Liver (tissue), 9 donors: ENCODE data around the gene GPR12. TPM values are rescaled to one million over a fixed set of nuclear protein-coding genes. Genes with fewer than 3 reads are reported as not detected.

Experiments
- DNase-seq: peaks from one replicate; pipeline ENCODE4 v3.0.0-alpha.2; 2017; ENCODE audit warnings: low spot score
- H3K27ac ChIP-seq, 2 donors: one replicate each; pipeline ENCODE4 v1.7.0; 2013; ENCODE audit warnings: inconsistent platforms in 2 of 2, low read length in 2 of 2, control low read depth in 1 of 2, low read depth in 1 of 2, mild to moderate bottlenecking in 1 of 2
- H3K27me3 ChIP-seq, 4 donors: one replicate each; pipeline versions ENCODE4 v1.6.1 to v1.7.0; 2013; ENCODE audit warnings: low read length in 3 of 4, inconsistent platforms in 1 of 4, mild to moderate bottlenecking in 1 of 4, moderate library complexity in 1 of 4; ENCODE audit not compliant: control insufficient read depth in 4 of 4, insufficient read depth in 4 of 4
- H3K36me3 ChIP-seq, 4 donors: one replicate each; pipeline versions ENCODE4 v1.6.1 to v1.7.0; 2013; ENCODE audit warnings: low read length in 3 of 4, mild to moderate bottlenecking in 3 of 4, low read depth in 1 of 4, moderate library complexity in 1 of 4; ENCODE audit not compliant: control insufficient read depth in 4 of 4, insufficient read depth in 3 of 4
- H3K4me1 ChIP-seq, 4 donors: one replicate each; pipeline versions ENCODE4 v1.6.1 to v1.7.0; 2013; ENCODE audit warnings: low read length in 3 of 4, mild to moderate bottlenecking in 3 of 4, moderate library complexity in 1 of 4; ENCODE audit not compliant: control insufficient read depth in 4 of 4, insufficient read depth in 4 of 4
- H3K4me3 ChIP-seq, 3 donors: one replicate each; pipeline versions ENCODE4 v1.6.1 to v1.7.0; 2013; ENCODE audit warnings: low read length in 3 of 3, control low read depth in 1 of 3, low read depth in 1 of 3, mild to moderate bottlenecking in 1 of 3
- H3K9ac ChIP-seq, 2 donors: one replicate each; pipeline ENCODE4 v1.7.0; 2013; ENCODE audit warnings: low read length in 2 of 2, mild to moderate bottlenecking in 2 of 2, moderate library complexity in 2 of 2, control low read depth in 1 of 2, low read depth in 1 of 2
- H3K9me3 ChIP-seq, 4 donors: one replicate each; pipeline versions ENCODE4 v1.6.1 to v1.7.0; 2013; ENCODE audit warnings: low read length in 3 of 4; ENCODE audit not compliant: control insufficient read depth in 4 of 4
- CTCF ChIP-seq: fragments of 150-350 bp; IDR thresholded peaks from 2 replicates; pipeline ENCODE4 v1.5.1; 2017; ENCODE audit warnings: improper control_type of control experiment, low read depth, low read length; ENCODE audit not compliant: missing input control
- EGR1 ChIP-seq, 2 donors: IDR thresholded peaks; 2 replicates each; pipeline ENCODE4 v1.6.1; 2016 to 2018; ENCODE audit warnings: antibody characterized with exemption in 2 of 2, low read depth in 2 of 2
- FOXA2 ChIP-seq: IDR thresholded peaks from 2 replicates; pipeline ENCODE4 v1.6.1; 2016; ENCODE audit warnings: antibody characterized with exemption
- GABPA ChIP-seq, 2 donors: IDR thresholded peaks in 1 of 2; conservative IDR thresholded peaks in 1 of 2; 2 replicates each; pipeline ENCODE4 v1.6.1; 2016; ENCODE audit warnings: antibody characterized with exemption in 2 of 2, mild to moderate bottlenecking in 1 of 2, moderate library complexity in 1 of 2
- HNF4A ChIP-seq, 2 donors: conservative IDR thresholded peaks; 2 replicates each; pipeline ENCODE4 v1.6.1; 2016; ENCODE audit warnings: antibody characterized with exemption in 2 of 2, mild to moderate bottlenecking in 2 of 2
- HNF4G ChIP-seq: IDR thresholded peaks from 2 replicates; pipeline ENCODE4 v1.6.1; 2016; ENCODE audit warnings: antibody characterized with exemption
- JUND ChIP-seq, 2 donors: IDR thresholded peaks; 2 replicates each; pipeline ENCODE4 v1.6.1; 2016; ENCODE audit warnings: antibody characterized with exemption in 2 of 2
- MAX ChIP-seq: IDR thresholded peaks from 2 replicates; pipeline ENCODE4 v1.6.1; 2016; ENCODE audit warnings: antibody characterized with exemption
- NR2F2 ChIP-seq: IDR thresholded peaks from 2 replicates; pipeline ENCODE4 v1.6.1; 2016; ENCODE audit warnings: antibody characterized with exemption
- RAD21 ChIP-seq, 2 donors: IDR thresholded peaks; 2 replicates each; pipeline ENCODE4 v1.6.1; 2016; ENCODE audit warnings: antibody characterized with exemption in 2 of 2, mild to moderate bottlenecking in 2 of 2
- REST ChIP-seq: IDR thresholded peaks from 2 replicates; pipeline ENCODE4 v1.6.1; 2016; ENCODE audit warnings: antibody characterized with exemption, mild to moderate bottlenecking
- RXRA ChIP-seq, 2 donors: IDR thresholded peaks; 2 replicates each; pipeline ENCODE4 v1.6.1; 2017 to 2018; ENCODE audit warnings: antibody characterized with exemption in 2 of 2, mild to moderate bottlenecking in 1 of 2
- SP1 ChIP-seq: IDR thresholded peaks from 2 replicates; pipeline ENCODE4 v1.6.1; 2018; ENCODE audit warnings: antibody characterized with exemption, mild to moderate bottlenecking
- TAF1 ChIP-seq: conservative IDR thresholded peaks from 2 replicates; pipeline ENCODE4 v1.6.1; 2016; ENCODE audit warnings: antibody characterized with exemption, mild to moderate bottlenecking
- YY1 ChIP-seq: IDR thresholded peaks from 2 replicates; pipeline ENCODE4 v1.6.1; 2016; ENCODE audit warnings: antibody characterized with exemption, mild to moderate bottlenecking
- WGBS: extraction: QIAGEN DNeasy Blood & Tissue Kit; methylation state at CpG from one replicate; pipeline ENCODE4 v1.1.7; 2013; 5-methylcytosine and 5-hydroxymethylcytosine counted together
- polyA plus RNA-seq, 2 donors: library from polyadenylated mRNA; stranded (reverse) in 1 of 2; unstranded in 1 of 2; fragments of 200-250 nt in 1 of 2; fragments of >200 nt in 1 of 2; fragmentation: Nextera tagmentation in 1 of 2; extraction: Ambion mirVana in 1 of 2; gene quantifications; one replicate each; pipeline versions ENCODE4 v1.2.1 to v1.2.3, GENCODE V29; 2013 to 2015
- total RNA-seq, 2 donors: library from RNA; depleted of rRNA; stranded (reverse); fragments of >200 nt; gene quantifications; one replicate each; pipeline ENCODE4 v1.2.3, GENCODE V29; 2014
- TF ChIP-seq, protein P1 (sequence below): IDR thresholded peaks from 2 replicates; pipeline ENCODE4 v1.6.1; 2016; ENCODE audit warnings: antibody characterized with exemption
- TF ChIP-seq, protein P2 (sequence below): IDR thresholded peaks from 2 replicates; pipeline ENCODE4 v1.6.1; 2016; ENCODE audit warnings: antibody characterized with exemption
- donor health status: healthy.
- donor health status: healthy.
- donor health status: healthy.
- donor health status: healthy.
- donor health status: healthy.

The GPR12 gene
- total and polyA plus RNA-seq, 4 donors = not detected

GRCh38 chr13:26758496-26759157 lies 2.0 kb downstream of the GPR12 start:
- H3K9me3 ChIP-seq = no peaks in the 10 kb centered on the region
- 78% methylated on average over 18 of the region's 18 CpGs for WGBS
- DNase-seq = no peak
- no peak for TF ChIP-seq JUND (IDR thresholded peaks at IDR 0.05)
- TF ChIP-seq RAD21 (IDR thresholded peaks at IDR 0.05) = no peak
- no peak for TF ChIP-seq GABPA (IDR thresholded peaks at IDR 0.05 in 1 of 2, conservative IDR thresholded peaks at IDR 0.05 in 1 of 2)
- no peak for TF ChIP-seq CTCF
- no peak for TF ChIP-seq HNF4G
- TF ChIP-seq EGR1 (IDR thresholded peaks at IDR 0.05; ENCODE audit: low read depth in 2 of 2) = no peak
- no peak for TF ChIP-seq NR2F2
- no peak for TF ChIP-seq YY1
- H3K27ac ChIP-seq = no peak overlapping the region
- peaks cover 5 to 23% (median 13%) of the 10 kb centered on the region in 4 donors for H3K27me3 ChIP-seq
- peaks cover 5 to 11% (median 7%) of the 10 kb centered on the region in 4 donors for H3K4me1 ChIP-seq
- H3K9ac ChIP-seq = no peak overlapping the region
- H3K36me3 ChIP-seq = no peaks in the 10 kb centered on the region
- H3K4me3 ChIP-seq = no peak overlapping the region

DNA sequence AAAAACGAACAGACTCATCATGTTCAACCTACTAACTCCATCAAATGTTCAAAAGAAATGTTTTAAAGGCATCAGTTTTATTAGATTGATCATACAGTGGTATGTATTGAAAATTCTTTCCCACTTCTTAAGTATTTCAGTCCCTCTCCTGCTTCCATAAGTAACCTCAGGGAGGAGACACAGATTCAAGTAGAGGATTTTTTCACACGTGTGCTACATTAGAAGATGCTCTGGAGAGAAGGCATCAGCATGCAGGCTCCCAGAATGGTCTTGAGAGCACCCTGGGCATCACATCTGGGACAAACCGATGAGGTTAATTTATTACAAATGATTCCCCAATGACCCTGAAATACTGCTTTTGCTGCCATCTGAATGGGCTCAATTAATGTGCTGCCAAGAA lies 3.6 kb downstream of the GPR12 start:
- no peaks in the 10 kb centered on the region for H3K9me3 ChIP-seq
- H3K27ac ChIP-seq = no peak overlapping the region
- H3K36me3 ChIP-seq = no peaks in the 10 kb centered on the region
- TF ChIP-seq TAF1 (no peak), RAD21 (IDR thresholded peaks at IDR 0.05) (no peak), YY1 (no peak), NR2F2 (no peak), REST (no peak), CTCF (no peak), FOXA2 (no peak), HNF4A (conservative IDR thresholded peaks at IDR 0.05) (no peak), JUND (IDR thresholded peaks at IDR 0.05) (no peak), GABPA (IDR thresholded peaks at IDR 0.05 in 1 of 2, conservative IDR thresholded peaks at IDR 0.05 in 1 of 2) (no peak), SP1 (no peak), RXRA (IDR thresholded peaks at IDR 0.05) (no peak), HNF4G (no peak), MAX (no peak), EGR1 (IDR thresholded peaks at IDR 0.05; ENCODE audit: low read depth in 2 of 2) (no peak)
- TF ChIP-seq, protein P1, sequence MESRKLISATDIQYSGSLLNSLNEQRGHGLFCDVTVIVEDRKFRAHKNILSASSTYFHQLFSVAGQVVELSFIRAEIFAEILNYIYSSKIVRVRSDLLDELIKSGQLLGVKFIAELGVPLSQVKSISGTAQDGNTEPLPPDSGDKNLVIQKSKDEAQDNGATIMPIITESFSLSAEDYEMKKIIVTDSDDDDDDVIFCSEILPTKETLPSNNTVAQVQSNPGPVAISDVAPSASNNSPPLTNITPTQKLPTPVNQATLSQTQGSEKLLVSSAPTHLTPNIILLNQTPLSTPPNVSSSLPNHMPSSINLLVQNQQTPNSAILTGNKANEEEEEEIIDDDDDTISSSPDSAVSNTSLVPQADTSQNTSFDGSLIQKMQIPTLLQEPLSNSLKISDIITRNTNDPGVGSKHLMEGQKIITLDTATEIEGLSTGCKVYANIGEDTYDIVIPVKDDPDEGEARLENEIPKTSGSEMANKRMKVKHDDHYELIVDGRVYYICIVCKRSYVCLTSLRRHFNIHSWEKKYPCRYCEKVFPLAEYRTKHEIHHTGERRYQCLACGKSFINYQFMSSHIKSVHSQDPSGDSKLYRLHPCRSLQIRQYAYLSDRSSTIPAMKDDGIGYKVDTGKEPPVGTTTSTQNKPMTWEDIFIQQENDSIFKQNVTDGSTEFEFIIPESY = no peak
- TF ChIP-seq, protein P2, sequence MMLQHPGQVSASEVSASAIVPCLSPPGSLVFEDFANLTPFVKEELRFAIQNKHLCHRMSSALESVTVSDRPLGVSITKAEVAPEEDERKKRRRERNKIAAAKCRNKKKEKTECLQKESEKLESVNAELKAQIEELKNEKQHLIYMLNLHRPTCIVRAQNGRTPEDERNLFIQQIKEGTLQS = no peak
- 47% methylated on average over 3 of the region's 3 CpGs for WGBS
- H3K4me3 ChIP-seq = no peak overlapping the region
- DNase-seq = no peak
- H3K27me3 ChIP-seq = peaks cover 3 to 21% (median 10%) of the 10 kb centered on the region in 4 donors
- H3K4me1 ChIP-seq = peaks cover 5 to 11% (median 7%) of the 10 kb centered on the region in 4 donors
- no peak overlapping the region for H3K9ac ChIP-seq
